GM12872 (cell line): Measurements from ENCODE around the gene OR10AD1.

ENCODE experiments used
- TF ChIP-seq, protein P1 (sequence below): IDR thresholded peaks from 3 replicates; pipeline ENCODE4 v1.5.1; 2011; ENCODE audit warnings: low read depth, mild to moderate bottlenecking, low read length, moderate library complexity; ENCODE audit not compliant: insufficient read depth

Gene OR10AD1

DNA sequence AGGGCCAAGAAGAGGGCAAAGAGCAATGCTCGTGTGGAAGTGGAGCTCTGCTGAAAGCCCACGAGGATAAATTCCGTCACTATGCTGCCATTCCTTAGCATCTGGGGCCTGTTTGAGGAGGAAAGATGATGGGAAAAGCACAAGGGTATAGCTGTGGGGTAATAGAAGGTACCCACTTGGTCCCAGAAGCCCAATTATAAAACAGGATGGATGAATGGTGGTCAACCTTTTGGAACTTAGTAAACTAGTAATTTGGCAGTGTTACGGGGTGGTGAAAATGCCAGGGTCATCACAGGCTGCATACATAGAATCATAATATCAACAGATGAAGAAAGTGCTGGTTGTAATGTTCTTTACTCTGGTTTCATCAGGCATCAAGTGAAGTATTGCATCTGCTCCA is at the start of gene OR10AD1:
Gene OR10AD1, minus strand, starts transcription at position 101 of the 400 bp plus-strand sequence. Its CDS starts 0 bp downstream, at position 101.
- TF ChIP-seq, protein P1, sequence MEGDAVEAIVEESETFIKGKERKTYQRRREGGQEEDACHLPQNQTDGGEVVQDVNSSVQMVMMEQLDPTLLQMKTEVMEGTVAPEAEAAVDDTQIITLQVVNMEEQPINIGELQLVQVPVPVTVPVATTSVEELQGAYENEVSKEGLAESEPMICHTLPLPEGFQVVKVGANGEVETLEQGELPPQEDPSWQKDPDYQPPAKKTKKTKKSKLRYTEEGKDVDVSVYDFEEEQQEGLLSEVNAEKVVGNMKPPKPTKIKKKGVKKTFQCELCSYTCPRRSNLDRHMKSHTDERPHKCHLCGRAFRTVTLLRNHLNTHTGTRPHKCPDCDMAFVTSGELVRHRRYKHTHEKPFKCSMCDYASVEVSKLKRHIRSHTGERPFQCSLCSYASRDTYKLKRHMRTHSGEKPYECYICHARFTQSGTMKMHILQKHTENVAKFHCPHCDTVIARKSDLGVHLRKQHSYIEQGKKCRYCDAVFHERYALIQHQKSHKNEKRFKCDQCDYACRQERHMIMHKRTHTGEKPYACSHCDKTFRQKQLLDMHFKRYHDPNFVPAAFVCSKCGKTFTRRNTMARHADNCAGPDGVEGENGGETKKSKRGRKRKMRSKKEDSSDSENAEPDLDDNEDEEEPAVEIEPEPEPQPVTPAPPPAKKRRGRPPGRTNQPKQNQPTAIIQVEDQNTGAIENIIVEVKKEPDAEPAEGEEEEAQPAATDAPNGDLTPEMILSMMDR = no peak

- TF ChIP-seq, protein P1 = no peak
These were observed 44.3 kb upstream of the OR10AD1 start for GRCh38 chr12:48247181-48247966.

DNA sequence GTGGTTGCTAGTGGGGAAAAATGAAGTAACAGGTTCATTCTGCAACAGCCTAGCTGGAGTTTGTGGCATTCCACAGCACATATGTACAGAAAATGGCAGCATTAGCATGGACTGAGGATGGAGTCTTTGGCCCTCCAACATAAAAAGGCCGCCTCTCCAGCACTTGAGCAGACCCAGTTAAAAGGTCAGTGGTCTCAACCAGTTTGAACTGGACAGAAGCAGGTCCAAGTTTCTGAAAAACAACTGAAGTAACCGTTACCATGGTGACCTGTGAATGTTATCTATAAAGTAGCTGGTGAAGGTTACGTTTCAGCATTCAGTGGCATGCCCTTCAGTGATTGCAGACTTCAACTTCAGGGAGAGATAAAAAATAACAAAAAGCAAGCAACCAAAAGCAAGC is 34.1 kb upstream of the OR10AD1 start:
- TF ChIP-seq, protein P1 = no peak

GRCh38 chr12:48235796-48236333 is 32.8 kb upstream of the OR10AD1 start:
- TF ChIP-seq, protein P1 = no peak

DNA sequence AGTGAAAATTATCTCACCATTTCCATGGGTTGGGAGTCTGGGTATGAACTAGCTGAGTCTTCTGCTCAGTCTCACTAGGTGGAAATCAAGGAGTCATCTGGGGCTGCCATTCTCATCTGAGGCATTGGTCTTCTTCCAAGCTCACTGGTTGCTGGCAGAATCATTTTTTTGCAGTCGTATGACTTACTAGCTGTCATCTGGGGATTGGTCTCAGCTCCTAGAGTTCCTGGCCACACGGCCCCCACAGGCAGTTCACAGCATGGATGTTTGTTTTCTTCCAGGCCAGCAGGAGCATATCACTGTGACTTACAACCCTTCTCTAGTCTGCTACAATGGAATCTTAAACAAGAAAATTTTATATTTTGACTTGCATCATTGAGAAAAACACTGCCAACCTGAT is 18.6 kb upstream of the OR10AD1 start:
- TF ChIP-seq, protein P1 = no peak

DNA sequence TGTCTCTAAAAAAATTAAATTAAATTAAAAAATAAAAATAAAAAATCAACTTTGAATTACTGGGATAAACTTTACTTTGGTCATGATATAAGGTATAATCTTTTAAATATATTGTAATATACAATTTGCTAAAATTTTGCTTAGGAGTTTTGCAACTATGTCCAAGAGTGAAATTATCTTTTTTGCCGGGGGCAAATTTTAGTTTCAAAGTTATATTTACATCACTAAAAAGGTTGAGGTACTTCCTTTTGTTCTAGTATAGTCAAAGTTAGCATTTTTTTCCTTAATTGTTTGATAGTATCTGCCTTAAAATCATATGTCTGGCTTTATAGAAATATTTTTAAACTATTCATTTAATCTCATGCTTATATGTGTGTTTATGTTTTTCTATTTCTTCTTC is 17.6 kb upstream of the OR10AD1 start:
- TF ChIP-seq, protein P1 = no peak

GRCh38 chr12:48219631-48220030 is 16.5 kb upstream of the OR10AD1 start:
- TF ChIP-seq, protein P1 = no peak
